Measurements from ENCODE around the gene LIPA.
"Not testable (repeated sequence)": the region's sequence is repeated elsewhere in the genome, so short reads cannot be mapped to it uniquely, and the experiment has no call there.

Gene LIPA

DNA sequence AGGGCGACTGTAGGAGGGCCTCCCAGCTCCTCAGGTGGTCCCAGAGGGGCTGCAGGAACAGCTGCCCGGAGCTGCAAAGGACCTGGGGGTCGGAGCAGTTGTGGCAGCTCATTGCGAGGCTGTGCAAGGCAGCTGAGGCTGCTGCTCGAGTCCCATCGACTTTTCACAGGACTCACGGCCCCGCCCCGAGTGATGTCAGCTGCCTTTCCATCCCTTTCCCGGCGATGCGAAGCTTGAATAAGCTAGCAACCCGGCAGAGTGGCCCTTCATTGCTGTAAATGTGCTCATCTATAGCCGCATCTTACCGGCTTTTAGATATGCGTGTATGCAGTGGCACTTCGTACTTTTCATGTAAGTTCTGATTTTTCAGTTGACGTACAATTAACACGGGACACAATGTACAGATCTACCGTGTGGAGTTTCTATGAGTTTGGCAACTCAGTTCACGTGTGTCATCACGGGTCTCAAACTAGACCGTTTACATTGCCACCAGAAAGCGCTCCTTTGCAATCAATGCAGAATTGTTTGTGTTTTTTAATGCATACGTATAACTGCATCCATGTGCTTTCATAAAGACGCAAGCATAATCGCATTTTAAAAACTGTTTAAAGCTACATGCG, 44.3 kb downstream of the LIPA start, which contains the start of gene CH25H:
TSS of gene CH25H (minus strand) at position 137 of the 620 bp plus-strand sequence. CDS start at position 112, 25 bp downstream.
- FAIRE-seq = no peak

DNA sequence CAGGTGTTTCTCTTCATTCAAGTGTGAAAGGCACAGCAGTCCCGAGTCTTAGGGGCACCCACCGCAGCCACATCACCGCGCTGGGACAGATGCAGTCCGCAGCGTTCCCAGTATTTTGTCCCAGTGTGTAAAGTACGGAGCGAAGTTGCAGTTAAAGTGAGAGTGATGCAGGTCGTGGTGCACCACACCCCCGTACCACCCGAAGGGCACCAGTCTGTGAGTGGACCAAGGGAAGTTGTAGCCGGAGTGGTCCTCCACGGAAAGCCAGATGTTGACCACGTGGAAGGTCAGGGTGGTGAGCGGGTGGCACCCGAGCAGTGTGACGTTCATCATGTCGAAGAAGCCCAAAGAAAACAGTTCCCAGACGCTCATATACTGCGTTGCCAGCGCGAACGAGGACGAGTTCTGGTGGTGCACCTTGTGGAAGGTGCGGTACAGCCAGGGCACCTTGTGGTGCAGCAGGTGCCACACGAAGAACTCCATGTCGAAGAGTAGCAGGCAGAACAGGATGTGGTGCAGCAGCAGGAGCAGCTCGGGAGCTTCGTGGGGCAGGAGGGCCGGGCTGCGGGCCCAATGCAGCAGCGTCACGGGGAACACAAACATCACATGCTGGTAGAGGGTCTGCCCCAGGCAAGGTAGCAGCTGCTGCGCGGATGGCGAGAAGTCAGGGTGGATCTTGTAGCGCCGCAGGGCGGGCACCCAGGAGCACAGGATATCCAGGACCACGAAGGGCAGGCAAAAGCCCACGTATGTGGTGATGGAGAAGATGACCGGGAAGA, 45.0 kb downstream of the LIPA start:
- no peak for FAIRE-seq

- no peak for FAIRE-seq
Measured at GRCh38 chr10:89204621-89205185, 46.9 kb downstream of the LIPA start.

- FAIRE-seq = no peak
Measured at GRCh38 chr10:89203237-89203636, 48.3 kb downstream of the LIPA start.

GRCh38 chr10:89202033-89202425, 49.5 kb downstream of the LIPA start:
- FAIRE-seq = no peak

DNA sequence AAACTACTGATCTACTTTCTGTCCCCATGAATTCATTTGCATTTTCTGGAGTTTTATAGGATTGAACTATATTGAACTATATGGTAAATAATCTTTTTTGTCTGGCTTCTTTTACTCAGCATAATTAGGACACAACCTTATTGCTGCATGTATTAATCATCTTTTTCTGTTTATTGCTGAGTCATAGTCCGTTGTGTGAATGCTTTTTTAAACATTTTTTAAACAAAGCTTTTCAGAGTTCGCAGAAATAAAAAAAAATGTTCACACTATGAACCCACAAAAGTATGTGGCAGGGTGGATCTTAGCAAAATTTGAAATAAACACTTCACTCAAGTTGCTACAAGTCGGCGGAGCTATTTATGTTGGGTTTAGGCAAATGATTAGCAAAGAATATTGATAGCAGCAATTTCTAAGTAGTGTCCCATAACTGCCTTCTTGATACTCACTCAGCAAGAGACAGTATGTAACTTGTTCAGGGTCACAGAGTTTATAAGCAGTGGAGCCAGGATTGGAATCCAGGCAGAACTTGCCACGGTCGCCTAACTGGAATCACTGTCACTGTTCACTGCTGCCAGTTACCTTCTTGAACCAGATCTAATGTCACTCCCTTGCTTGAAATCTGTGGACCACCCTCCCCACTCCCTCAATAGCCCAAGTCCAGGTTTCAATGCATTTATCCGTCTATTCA, 50.1 kb downstream of the LIPA start:
- no peak for FAIRE-seq

DNA sequence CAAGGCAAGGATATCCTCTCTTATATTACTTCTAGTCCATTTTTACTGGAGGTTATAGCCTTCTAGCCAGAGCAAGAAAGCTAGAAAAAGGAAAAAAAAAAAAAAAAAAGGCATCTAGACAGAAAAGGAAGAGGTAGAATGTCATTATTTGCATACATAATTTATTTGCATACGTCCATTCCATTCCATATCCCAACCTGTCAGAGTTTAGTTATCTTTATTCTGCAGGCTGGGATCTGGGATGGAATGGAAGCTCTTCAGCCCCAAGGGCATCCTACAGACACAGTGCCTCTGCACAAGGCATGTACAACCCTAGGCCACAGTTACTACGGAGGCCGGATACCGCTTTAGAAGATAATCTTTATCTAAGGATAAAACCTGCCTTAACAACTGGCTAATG, 54.1 kb downstream of the LIPA start:
- no peak for FAIRE-seq

GRCh38 chr10:89191301-89191700, 60.3 kb downstream of the LIPA start:
- not testable (repeated sequence) for FAIRE-seq

DNA sequence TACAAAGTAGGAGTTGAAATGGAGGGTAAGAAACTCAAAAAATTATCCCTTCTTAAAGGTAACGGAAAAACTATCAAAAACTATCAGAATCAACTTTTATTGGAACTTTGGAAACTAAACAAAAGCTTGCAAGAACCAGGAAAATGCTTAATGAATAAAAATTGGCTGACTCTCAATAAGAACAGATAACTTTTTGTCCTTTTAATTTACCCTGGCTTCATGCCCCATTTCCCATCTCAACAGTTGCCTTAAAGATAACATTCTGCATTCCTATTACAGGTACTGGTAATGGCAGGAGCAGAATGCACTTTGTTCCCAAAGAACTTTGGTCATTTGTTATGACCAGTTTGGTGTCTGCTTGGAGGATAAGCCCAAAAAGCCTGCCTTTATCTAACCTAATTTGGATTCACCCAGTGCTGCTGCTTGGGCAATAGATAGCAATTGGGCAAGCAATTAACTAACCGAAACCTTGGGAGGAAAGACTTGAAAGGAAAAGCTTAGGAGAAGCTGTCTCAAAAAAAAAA, 62.3 kb downstream of the LIPA start:
- no peak for FAIRE-seq

- FAIRE-seq = no peak
Measured at GRCh38 chr10:89185658-89186057, 65.9 kb downstream of the LIPA start.

GRCh38 chr10:89184638-89185037, 66.9 kb downstream of the LIPA start:
- FAIRE-seq = no peak

GRCh38 chr10:89183571-89183970, 68.0 kb downstream of the LIPA start:
- FAIRE-seq = no peak

DNA sequence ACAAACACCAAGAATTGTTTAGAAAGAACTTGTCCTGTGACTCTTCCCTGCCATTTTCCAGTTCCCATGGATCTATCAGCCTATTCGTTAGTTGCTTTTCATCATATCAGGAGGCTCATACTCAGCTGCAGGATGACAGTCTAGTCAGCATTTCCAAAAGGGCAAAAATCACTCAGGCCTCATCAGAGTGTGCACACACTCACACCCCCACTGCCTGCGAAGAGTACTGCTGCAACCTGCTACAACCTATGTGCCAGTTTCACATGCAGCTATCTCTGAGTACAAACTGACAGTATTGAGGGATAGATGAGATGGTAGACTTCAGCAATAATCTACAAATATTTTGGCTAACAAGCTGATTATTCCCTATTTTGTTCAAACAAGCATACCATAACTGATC, 68.7 kb downstream of the LIPA start:
- no peak for FAIRE-seq

- FAIRE-seq = no peak
Measured at GRCh38 chr10:89175816-89176215, 75.8 kb downstream of the LIPA start.

- FAIRE-seq = no peak
Measured at GRCh38 chr10:89173075-89173474, 78.5 kb downstream of the LIPA start.

- no peak for FAIRE-seq
Measured at GRCh38 chr10:89171996-89172395, 79.6 kb downstream of the LIPA start.

DNA sequence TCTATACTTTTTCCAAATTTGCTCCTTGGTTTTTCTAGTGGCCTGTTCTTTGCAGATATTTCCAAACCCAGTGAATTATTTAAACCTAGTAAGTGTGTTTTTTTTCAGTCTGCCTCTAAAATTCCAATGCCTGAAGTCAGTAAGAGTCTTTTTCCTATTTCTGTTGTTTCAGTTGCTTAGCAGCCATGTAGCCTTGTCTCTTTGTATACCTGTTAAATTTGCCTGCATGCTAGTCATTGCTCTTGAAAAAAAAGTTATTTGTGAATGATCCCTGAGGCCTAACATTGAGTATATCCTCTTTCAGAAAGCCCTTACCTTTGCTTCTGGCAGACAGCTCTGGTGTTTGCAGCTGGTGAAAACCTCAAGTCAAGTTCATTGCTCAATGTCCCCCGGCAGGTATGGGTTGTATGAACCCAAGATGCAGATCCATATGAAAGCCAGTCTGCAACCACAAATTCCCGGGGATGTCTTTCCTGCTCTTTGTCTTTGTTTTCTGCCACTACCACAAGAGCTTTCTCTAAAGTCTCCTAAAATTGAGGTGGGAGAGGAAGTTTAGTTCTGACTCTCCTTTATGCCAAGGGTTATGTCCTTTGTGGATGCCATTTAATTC, 80.2 kb downstream of the LIPA start:
- no peak for FAIRE-seq

- not testable (repeated sequence) for FAIRE-seq
Measured at GRCh38 chr10:89168354-89168900, 83.1 kb downstream of the LIPA start.

DNA sequence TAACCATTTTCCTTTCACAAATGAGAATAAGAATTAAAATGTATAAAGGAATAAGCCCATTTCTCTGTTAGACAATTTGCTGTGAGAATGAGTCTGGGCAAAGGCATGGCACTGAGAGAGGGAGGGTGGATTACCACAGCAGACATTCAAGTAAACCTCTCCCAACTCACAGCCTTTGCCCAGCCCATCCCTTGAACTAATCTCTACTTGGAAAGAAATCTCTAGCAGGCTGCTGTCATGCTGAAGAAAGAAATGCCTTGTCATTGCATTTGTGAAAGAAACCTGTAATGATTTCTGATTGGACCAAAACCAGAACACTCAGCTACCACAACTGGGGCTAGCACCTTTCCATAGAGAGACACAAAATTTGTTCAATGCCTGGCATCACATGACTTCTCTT, 83.7 kb downstream of the LIPA start:
- no peak for FAIRE-seq

GRCh38 chr10:89165923-89166322, 85.7 kb downstream of the LIPA start:
- no peak for FAIRE-seq

GRCh38 chr10:89164920-89165319, 86.7 kb downstream of the LIPA start:
- FAIRE-seq = no peak

GRCh38 chr10:89164080-89164479, 87.5 kb downstream of the LIPA start:
- no peak for FAIRE-seq

All from islet of Langerhans (tissue), 1 donor.